Activated T-cell treated with anti-CD3 and anti-CD28 coated beads for 24 hours (primary cell): ENCODE data around the gene MAP2K5.

Experiments
- DNase-seq: peaks from one replicate; pipeline ENCODE4 v3.0.0-alpha.2; 2020; ENCODE audit warnings: low read depth

Gene MAP2K5

GRCh38 chr15:67784090-67784781 lies 241.7 kb downstream of the MAP2K5 start:
- DNase-seq: no peak

DNA sequence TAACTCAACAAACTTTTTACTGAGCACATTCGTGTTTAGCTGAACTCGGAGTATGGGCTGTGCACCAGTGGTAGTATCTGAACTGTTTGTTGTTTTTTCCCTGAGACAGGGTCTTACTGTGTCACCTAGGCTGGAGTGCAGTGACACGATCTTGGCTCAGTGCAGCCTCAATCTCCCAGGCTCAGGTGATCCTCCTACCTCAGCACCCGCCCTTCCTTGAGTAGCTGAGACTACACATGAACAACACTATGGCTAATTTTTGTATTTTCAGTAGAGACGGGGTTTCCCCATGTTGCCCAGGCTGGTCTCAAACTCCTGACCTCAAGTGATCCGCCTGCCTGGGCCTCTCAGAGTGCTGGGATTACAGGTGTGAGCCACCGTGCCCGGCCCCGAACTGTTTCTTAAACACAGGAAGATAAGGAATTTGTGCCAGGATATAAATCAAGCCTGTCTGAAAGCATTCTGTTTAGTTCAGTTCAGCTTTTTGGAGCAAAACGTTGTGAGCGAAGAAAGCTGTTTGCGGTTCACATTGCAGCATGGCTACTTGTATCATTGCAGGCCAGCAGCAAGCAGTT lies 242.4 kb downstream of the MAP2K5 start:
- DNase-seq: no peak

GRCh38 chr15:67785431-67785830 lies 242.9 kb downstream of the MAP2K5 start:
- DNase-seq: no peak

GRCh38 chr15:67786646-67787045 lies 244.1 kb downstream of the MAP2K5 start:
- DNase-seq: no peak

GRCh38 chr15:67788986-67789385 lies 246.5 kb downstream of the MAP2K5 start:
- DNase-seq: no peak

GRCh38 chr15:67790610-67791319 lies 248.3 kb downstream of the MAP2K5 start:
- DNase-seq: no peak

GRCh38 chr15:67792250-67792942 lies 249.9 kb downstream of the MAP2K5 start:
- DNase-seq: no peak

- peak; percentile 26 for DNase-seq
These were observed 252.5 kb downstream of the MAP2K5 start for GRCh38 chr15:67794832-67795574.

DNA sequence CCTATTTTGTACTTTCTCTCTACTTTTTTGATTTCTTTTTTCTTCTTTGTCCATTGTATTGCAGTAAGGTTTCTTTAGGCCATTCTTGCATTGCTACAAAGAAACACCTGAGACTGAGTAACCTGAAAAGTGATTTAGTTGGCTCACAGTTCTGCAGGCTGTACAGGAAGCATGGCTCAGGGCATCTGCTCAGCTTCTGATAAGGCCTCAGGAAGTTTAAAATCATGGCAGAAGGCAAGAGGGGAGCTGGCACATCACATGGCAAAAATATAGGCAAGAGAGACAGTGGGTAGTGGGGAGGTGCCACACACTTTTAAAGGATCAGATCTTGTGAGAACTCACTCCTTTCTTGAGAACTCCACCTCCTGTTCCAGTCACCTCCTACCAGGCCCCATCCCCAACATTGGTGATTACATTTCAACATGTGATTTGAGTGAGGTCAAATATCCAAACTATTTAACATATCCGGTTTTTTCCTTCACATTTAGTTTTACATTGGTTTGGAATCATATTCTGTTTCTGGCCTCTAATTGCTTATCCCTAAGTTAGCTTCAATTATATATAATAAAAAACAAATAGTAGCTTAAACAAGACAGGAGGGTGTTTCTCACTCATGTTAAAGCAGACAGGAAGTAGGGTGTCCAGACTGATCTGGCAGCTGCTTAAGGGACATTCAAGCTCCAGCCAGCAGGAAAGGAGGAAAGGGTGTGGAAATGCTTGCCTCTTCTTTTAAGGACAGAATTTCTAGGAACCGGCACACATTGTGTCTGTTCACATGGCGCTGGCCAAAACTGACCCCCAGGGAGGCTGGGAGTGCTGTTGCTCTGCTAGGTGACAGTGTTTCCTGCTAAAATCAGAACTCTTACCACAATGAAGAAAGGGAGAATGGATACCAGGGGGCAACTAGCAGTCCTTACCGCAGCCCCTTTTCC lies 254.0 kb downstream of the MAP2K5 start:
- no peak for DNase-seq

DNA sequence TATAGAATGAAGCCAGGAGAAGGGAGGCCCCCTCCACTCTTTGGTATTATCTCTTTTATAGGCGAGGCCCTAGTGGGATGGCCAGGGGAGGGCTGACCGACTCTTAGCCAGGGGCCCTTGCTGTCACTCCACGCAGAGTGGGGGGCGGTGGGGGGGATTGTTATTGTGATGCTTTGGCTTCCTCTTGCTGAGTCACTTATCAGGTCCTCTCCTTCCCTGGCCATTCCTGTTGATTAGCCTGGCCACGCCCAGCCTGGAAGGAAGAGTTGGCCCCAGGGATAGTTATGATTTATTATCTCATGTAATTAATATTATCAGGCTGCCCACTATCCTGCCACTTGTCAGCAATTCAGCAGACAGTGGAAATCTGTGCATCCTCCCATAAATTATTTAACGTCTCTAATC lies 257.3 kb downstream of the MAP2K5 start:
- no peak for DNase-seq

DNA sequence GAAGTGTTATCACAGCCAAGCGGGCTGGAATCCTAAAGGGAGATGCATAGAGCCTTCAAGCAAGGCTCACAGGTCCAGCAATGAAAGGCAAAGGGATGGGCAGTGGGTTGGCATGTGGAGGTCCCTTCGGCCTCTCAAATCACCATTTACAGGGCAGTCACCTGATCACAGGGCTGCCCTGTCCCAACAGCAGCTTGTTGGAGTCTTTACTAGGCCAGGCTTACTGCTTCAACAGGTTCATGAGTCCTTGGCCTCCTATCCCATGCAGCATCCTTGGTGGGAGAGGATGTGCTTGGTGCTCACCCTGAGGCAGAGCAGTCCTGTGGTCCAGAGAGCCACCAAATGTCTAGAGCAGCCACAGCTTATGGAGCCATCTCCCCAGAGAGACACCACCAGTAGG lies 258.6 kb downstream of the MAP2K5 start:
- DNase-seq: no peak

- no peak for DNase-seq
These were observed 259.7 kb downstream of the MAP2K5 start for GRCh38 chr15:67801926-67802914.

DNA sequence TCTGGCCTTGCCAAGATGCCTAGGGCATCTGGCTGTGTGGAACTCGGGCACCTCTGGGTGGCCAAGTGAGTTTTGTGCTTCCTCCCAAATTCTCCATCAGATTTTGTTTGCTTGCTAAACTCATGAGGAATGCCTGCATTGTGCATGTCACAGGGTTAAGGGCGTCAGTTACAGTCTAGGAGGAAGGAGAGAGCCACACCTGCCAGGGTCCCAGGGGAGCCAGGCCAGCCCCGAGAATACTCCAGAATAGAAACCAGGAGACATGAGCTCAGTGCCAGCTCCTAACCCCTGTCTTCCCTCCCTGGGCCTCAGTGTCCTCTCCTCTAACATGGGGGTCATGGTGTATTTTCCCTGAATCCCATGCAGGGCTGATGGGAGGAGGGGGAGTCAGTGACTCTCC lies 260.8 kb downstream of the MAP2K5 start:
- no peak for DNase-seq

GRCh38 chr15:67803996-67804843 lies 261.7 kb downstream of the MAP2K5 start:
- DNase-seq: no peak

- DNase-seq: no peak
These were observed 262.6 kb downstream of the MAP2K5 start for GRCh38 chr15:67805008-67805665.

GRCh38 chr15:67805666-67806516 lies 263.4 kb downstream of the MAP2K5 start:
- no peak for DNase-seq

DNA sequence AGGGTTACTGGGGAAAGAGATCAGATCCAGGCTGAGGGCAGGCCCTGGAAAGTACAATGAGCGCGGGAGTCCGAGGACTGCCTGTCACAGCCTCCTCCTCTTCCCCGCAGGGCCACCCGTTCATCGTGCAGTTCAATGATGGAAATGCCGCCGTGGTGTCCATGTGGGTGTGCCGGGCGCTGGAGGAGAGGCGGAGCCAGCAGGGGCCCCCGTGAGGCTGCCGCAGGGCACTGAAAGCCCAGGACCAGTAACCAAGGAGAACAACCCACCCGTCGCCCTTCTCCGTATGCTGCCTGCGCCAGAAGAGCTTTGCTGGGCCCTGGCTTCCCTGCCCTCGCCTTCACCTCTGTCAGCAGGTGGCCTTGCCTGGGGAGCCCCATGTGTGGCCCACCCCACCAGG lies 264.0 kb downstream of the MAP2K5 start:
- DNase-seq: no peak
